GM12865 (cell line): Measurements from ENCODE around the gene MCC.

Experiments used
- DNase-seq: peaks from one replicate; pipeline ENCODE4 v3.0.0; 2010; ENCODE audit warnings: low read depth
- H3K4me3 ChIP-seq: 2 replicates; pipeline ENCODE4 v1.5.1; 2011; ENCODE audit warnings: mild to moderate bottlenecking, low read depth, low read length, control low read depth
- CTCF ChIP-seq: IDR thresholded peaks from 2 replicates; pipeline ENCODE4 v1.5.1; 2011; ENCODE audit warnings: low read length, control low read depth, low read depth, inconsistent platforms; ENCODE audit not compliant: insufficient read depth; ENCODE audit errors: missing control alignments

MCC gene

GRCh38 chr5:113064806-113065205, 423.4 kb downstream of the MCC start:
- no peak for DNase-seq
- no peak overlapping the region for H3K4me3 ChIP-seq
- TF ChIP-seq CTCF: no peak

GRCh38 chr5:113063927-113064326, 424.3 kb downstream of the MCC start:
- no peak for DNase-seq
- TF ChIP-seq CTCF: no peak
- no peak overlapping the region for H3K4me3 ChIP-seq

- H3K4me3 ChIP-seq: no peak overlapping the region
- DNase-seq: no peak
- no peak for TF ChIP-seq CTCF
Observed at GRCh38 chr5:113062869-113063508, 425.3 kb downstream of the MCC start.

GRCh38 chr5:113061846-113062780, 426.1 kb downstream of the MCC start:
- no peak overlapping the region for H3K4me3 ChIP-seq
- no peak for TF ChIP-seq CTCF
- no peak for DNase-seq

- TF ChIP-seq CTCF: no peak
- H3K4me3 ChIP-seq: no peak overlapping the region
- no peak for DNase-seq
Observed at GRCh38 chr5:113060408-113061025, 427.7 kb downstream of the MCC start.

- no peak overlapping the region for H3K4me3 ChIP-seq
- DNase-seq: no peak
- TF ChIP-seq CTCF: no peak
Observed at GRCh38 chr5:113059232-113060040, 428.8 kb downstream of the MCC start.
